Natural killer cell (primary cell): ENCODE data around the gene BSCL2. TPM values are rescaled to one million over a fixed set of nuclear protein-coding genes. Genes with fewer than 3 reads are reported as not detected.
A peak's percentile ranks its signal among the peaks of the same experiment; 100 is the strongest.
"Not testable (repeated sequence)": the region's sequence is repeated elsewhere in the genome, so short reads cannot be mapped to it uniquely, and the experiment has no call there.

Source experiments
- ATAC-seq, 3 donors: fragments of 150-1000 bp in 2 of 3; fragments of 200-7000 bp in 1 of 3; cut with Tn5 transposase; 1 replicate in 1 of 3; 2 replicates in 2 of 3; pipeline ENCODE4 v1.10.0; 2021; ENCODE audit warnings: mild to moderate bottlenecking in 2 of 3, moderate library complexity in 2 of 3
- DNase-seq, 2 donors: peaks; one replicate each; pipeline versions ENCODE4 v3.0.0 to v3.0.0-alpha.2; 2013 to 2021; ENCODE audit warnings: mixed read lengths in 1 of 2
- H3K27ac ChIP-seq: one replicate; pipeline ENCODE4 v1.5.1; 2013; ENCODE audit warnings: mild to moderate bottlenecking, low read length
- H3K27me3 ChIP-seq: one replicate; pipeline ENCODE4 v1.6.1; 2013; ENCODE audit warnings: low read length; ENCODE audit not compliant: control insufficient read depth, insufficient read depth
- H3K36me3 ChIP-seq: one replicate; pipeline ENCODE4 v1.6.1; 2013; ENCODE audit warnings: low read length; ENCODE audit not compliant: control insufficient read depth, insufficient read depth
- H3K4me1 ChIP-seq: one replicate; pipeline ENCODE4 v1.6.1; 2013; ENCODE audit warnings: low read length; ENCODE audit not compliant: control insufficient read depth, insufficient read depth
- H3K4me3 ChIP-seq: one replicate; pipeline ENCODE4 v1.5.1; 2013; ENCODE audit warnings: low read length
- H3K9me3 ChIP-seq: one replicate; pipeline ENCODE4 v1.6.1; 2013; ENCODE audit warnings: low read length; ENCODE audit not compliant: control insufficient read depth, insufficient read depth
- H3K27ac Mint-ChIP-seq, 2 donors: one replicate each; pipeline ENCODE4 v1.8.0; 2022; ENCODE audit warnings: mild to moderate bottlenecking in 2 of 2, mixed read lengths in 2 of 2, moderate library complexity in 1 of 2
- H3K27me3 Mint-ChIP-seq, 2 donors: one replicate each; pipeline ENCODE4 v1.8.0; 2022; ENCODE audit warnings: low read depth in 2 of 2, mixed read lengths in 2 of 2
- H3K36me3 Mint-ChIP-seq: one replicate; pipeline ENCODE4 v1.8.0; 2022; ENCODE audit warnings: mixed read lengths
- H3K4me1 Mint-ChIP-seq, 2 donors: one replicate each; pipeline ENCODE4 v1.8.0; 2022; ENCODE audit warnings: mixed read lengths in 2 of 2
- H3K4me3 Mint-ChIP-seq: one replicate; pipeline ENCODE4 v1.8.0; 2022; ENCODE audit warnings: mild to moderate bottlenecking, moderate library complexity, mixed read lengths
- H3K9me3 Mint-ChIP-seq, 2 donors: one replicate each; pipeline ENCODE4 v1.8.0; 2022; ENCODE audit warnings: mixed read lengths in 2 of 2
- CTCF ChIP-seq: fragments of 200-600 bp; IDR thresholded peaks from one replicate; pipeline ENCODE4 v1.8.0; 2022; ENCODE audit warnings: antibody characterized with exemption
- WGBS: methylation state at CpG from one replicate; pipeline ENCODE4 v1.1.7; 2013; ENCODE audit warnings: missing lambda C conversion rate; ENCODE audit not compliant: insufficient coverage; 5-methylcytosine and 5-hydroxymethylcytosine counted together
- intact Hi-C: fragments of 100-400 bp; cut with micrococcal nuclease; formaldehyde crosslinking; loops from one replicate; pipeline ENCODE4 v1.14.2; 2022
- total RNA-seq, 4 donors: library from RNA; stranded (reverse); fragments of 120-200 nt in 1 of 4; gene quantifications; one replicate each; pipeline versions ENCODE4 v1.2.3 to v1.2.4, GENCODE V29; 2013 to 2022

Gene BSCL2
- total RNA-seq, 3 donors from 2014 or later (not counting 1 experiment from before 2014, with no cell fraction given) = 19.7 to 22.0 (median 21.2) TPM

DNA sequence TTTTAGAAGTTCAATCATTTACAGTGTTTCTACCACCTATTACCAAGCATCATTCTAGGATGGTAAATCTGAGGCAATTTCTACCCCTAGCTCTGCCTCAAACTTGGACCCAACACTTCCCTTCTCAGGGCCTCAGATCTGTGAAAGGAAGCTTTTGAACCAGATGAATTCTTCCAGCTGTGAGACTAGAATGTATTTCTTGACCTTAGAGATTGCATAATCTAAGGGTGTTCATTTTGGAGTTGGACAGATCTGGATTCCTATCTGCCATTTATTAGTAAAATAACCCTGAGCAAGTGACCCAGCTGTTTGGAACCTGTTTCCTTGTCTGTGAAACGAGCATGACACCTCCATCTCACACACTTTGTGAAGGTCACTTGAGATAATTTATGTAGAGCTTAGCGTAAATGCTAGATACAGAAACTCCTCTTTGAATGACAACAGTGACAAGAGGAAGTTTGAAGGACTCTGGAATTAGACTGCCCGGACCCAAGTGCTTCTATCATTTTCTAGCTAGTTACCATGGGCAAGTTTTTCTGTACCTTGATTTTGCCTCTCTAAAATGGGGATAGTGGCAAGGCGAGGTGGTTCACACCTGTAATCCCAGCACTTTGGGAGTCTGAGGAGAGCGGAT, 50.3 kb downstream of the BSCL2 start:
- Mint-ChIP-seq H3K36me3 (no peaks in the 10 kb centered on the region), H3K27ac (no peak overlapping the region), H3K27me3 (peaks cover 0 to 3% of the 10 kb centered on the region in 2 donors), H3K4me1 (peaks cover 15% of the 10 kb centered on the region in 2 donors), H3K9me3 (no peaks in the 10 kb centered on the region), H3K4me3 (peak overlapping the region; percentile 31)
- Histone ChIP-seq H3K27ac (no peak overlapping the region), H3K27me3 (no peaks in the 10 kb centered on the region), H3K4me1 (peaks cover 14% of the 10 kb centered on the region), H3K9me3 (no peaks in the 10 kb centered on the region), H3K4me3 (no peak overlapping the region), H3K36me3 (no peaks in the 10 kb centered on the region)
- ATAC-seq (no peak), DNase-seq (no peak)
- intact Hi-C loops = no loop called here
- no peak for TF ChIP-seq CTCF
- 59% methylated on average over 5 of the region's 5 CpGs for WGBS

GRCh38 chr11:62654297-62654696, 52.9 kb downstream of the BSCL2 start:
- no peak for ATAC-seq
- Mint-ChIP-seq H3K4me3 (peak overlapping the region; percentile 52), H3K27me3 (peaks cover 0 to 3% of the 10 kb centered on the region in 2 donors), H3K4me1 (peaks cover 15 to 17% of the 10 kb centered on the region in 2 donors), H3K36me3 (no peaks in the 10 kb centered on the region), H3K9me3 (no peaks in the 10 kb centered on the region), H3K27ac (peak overlapping the region; percentile 98 to 99)
- no peaks in the 10 kb centered on the region for H3K9me3 ChIP-seq
- H3K27me3 ChIP-seq = no peaks in the 10 kb centered on the region
- WGBS = 94% methylated on average over 7 of the region's 11 CpGs
- H3K27ac ChIP-seq = no peak overlapping the region
- peaks cover 6% of the 10 kb centered on the region for H3K36me3 ChIP-seq
- no peak for TF ChIP-seq CTCF
- DNase-seq = peak in 1 of 2 donors; percentile 5
- H3K4me3 ChIP-seq = no peak overlapping the region
- peaks cover 22% of the 10 kb centered on the region for H3K4me1 ChIP-seq
- intact Hi-C loops = no loop called here

DNA sequence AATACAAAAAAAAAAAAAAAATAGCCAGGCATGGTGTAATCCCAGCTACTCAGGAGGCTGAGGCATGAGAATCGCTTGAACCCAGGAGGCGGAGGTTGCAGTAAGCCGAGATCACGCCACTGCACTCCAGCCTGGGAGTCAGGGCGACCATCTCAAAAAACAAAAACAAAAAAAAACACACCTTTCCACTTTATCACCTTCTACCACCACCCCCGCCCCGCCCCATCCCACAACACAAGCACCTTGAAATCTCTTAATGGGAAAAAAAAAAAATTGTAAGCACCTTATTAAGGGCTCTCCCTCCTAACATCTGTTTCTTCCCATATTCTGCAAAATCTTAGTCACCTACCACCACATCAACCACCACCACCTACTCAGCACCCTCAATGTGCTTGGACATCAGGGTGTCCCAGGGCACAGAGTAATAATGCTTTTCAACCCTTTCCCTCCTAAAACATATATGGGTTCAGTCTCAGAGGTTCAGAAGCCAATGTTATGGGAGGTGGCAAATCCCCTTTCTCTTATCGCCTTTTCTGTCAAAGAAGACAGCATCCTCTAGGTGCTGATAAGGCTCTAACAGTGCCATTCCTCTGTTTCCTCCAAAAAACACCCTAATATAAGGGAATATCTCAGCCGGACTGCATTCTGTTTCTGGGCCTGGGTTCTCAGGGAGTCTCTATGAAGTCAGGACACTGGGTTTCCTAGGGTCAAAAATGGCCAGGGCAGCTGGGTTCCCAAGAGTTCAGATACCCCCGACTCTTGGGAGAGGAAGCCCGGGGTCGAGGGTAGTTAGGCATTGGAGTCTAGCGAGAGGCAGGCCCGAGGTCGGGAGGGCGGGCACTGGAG, 54.8 kb downstream of the BSCL2 start:
- H3K4me1 Mint-ChIP-seq = peaks cover 15 to 17% of the 10 kb centered on the region in 2 donors
- no peaks in the 10 kb centered on the region for H3K9me3 ChIP-seq
- H3K4me3 Mint-ChIP-seq = peak overlapping the region; percentile 99
- H3K9me3 Mint-ChIP-seq = no peaks in the 10 kb centered on the region
- peak overlapping the region; percentile 90 for H3K4me3 ChIP-seq
- intact Hi-C loops = no loop called here
- WGBS = 39% methylated on average over 15 of the region's 16 CpGs
- peak overlapping the region; percentile 83 for H3K27ac ChIP-seq
- peak in 2 of 3 donors; percentile 2 to 6 for ATAC-seq
- H3K4me1 ChIP-seq = peaks cover 24% of the 10 kb centered on the region
- no peaks in the 10 kb centered on the region for H3K36me3 Mint-ChIP-seq
- DNase-seq = peak in 1 of 2 donors; percentile 44
- TF ChIP-seq CTCF = no peak
- peak overlapping the region; percentile 98 to 99 for H3K27ac Mint-ChIP-seq
- H3K36me3 ChIP-seq = peaks cover 24% of the 10 kb centered on the region
- no peaks in the 10 kb centered on the region for H3K27me3 ChIP-seq
- H3K27me3 Mint-ChIP-seq = peaks cover 0 to 3% of the 10 kb centered on the region in 2 donors

DNA sequence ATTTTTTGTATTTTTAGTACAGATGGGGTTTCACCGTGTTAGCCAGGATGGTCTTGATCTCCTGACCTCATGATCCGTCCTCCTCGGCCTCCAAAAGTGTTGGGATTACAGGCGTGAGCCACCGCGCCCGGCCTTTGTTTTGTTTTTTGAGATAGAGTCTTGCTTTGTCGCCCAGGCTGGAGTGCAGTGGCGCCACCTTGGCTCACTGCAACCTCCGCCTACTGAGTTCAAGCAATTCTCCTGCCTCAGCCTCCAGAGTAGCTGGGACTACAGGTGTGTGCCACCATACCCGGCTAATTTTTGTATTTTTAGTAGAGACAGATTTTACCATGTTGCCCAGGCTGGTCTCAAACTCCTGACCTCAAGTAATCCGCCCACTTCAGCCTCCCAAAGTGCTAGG, 56.9 kb downstream of the BSCL2 start:
- H3K27me3 Mint-ChIP-seq, H3K9me3 Mint-ChIP-seq, H3K4me3 Mint-ChIP-seq, DNase-seq, H3K27me3 ChIP-seq, H3K36me3 Mint-ChIP-seq, H3K27ac ChIP-seq, H3K27ac Mint-ChIP-seq, intact Hi-C loops, H3K4me3 ChIP-seq, ATAC-seq, H3K9me3 ChIP-seq: not testable (repeated sequence)
- 95% methylated on average over 12 of the region's 12 CpGs for WGBS
- peaks cover 24% of the 10 kb centered on the region for H3K36me3 ChIP-seq
- peaks cover 40% of the 10 kb centered on the region for H3K4me1 ChIP-seq
- peaks cover 23 to 29% of the 10 kb centered on the region in 2 donors for H3K4me1 Mint-ChIP-seq
